T-helper 2 cell treated with Interferon-gamma antibody and Interleukin-4, amounts not matched to agents 100 ng/mL and 5 ng/mL, for 36 hours (primary cell): Measurements from ENCODE around the gene SGCD. TPM values are rescaled to one million over a fixed set of nuclear protein-coding genes. Genes with fewer than 3 reads are reported as not detected.
"Not testable (repeated sequence)": the region's sequence is repeated elsewhere in the genome, so short reads cannot be mapped to it uniquely, and the experiment has no call there.

ENCODE experiments used
- intact Hi-C: fragments of 100-400 bp; cut with micrococcal nuclease; formaldehyde crosslinking; loops from one replicate; pipeline ENCODE4 v1.15.1; 2023
- total RNA-seq: library from RNA; stranded (reverse); gene quantifications from 2 replicates; pipeline ENCODE4 v1.2.3, GENCODE V29; 2022

SGCD gene
- total RNA-seq, 1 donor from 2014 or later: not detected

GRCh38 chr5:156623381-156624040, 296.5 kb downstream of the SGCD start:
- intact Hi-C loops: no loop called here

GRCh38 chr5:156624686-156625085, 297.7 kb downstream of the SGCD start:
- intact Hi-C loops: no loop called here

- intact Hi-C loops: no loop called here
Measured at GRCh38 chr5:156628421-156628820, 301.5 kb downstream of the SGCD start.

- intact Hi-C loops: no loop called here
Measured at GRCh38 chr5:156631005-156631404, 304.0 kb downstream of the SGCD start.

DNA sequence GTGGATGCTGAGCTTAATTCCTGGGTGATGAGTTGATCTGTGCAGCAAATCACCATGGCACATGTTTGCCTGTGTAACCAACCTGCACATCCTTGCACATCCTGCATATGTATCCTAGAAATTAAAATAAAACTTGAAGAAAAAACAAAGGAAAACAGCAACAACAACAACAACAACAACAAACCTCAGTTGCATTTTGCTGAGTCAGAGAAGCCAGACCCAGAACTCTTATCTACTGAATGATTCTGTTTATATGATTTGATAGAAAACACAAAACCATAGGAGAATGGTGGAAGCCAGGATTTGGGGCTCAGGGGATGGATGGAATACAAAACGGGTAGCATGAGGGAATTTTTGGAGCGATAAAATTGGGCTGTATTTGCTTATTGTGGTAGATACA, 307.3 kb downstream of the SGCD start:
- intact Hi-C loops: no loop called here

DNA sequence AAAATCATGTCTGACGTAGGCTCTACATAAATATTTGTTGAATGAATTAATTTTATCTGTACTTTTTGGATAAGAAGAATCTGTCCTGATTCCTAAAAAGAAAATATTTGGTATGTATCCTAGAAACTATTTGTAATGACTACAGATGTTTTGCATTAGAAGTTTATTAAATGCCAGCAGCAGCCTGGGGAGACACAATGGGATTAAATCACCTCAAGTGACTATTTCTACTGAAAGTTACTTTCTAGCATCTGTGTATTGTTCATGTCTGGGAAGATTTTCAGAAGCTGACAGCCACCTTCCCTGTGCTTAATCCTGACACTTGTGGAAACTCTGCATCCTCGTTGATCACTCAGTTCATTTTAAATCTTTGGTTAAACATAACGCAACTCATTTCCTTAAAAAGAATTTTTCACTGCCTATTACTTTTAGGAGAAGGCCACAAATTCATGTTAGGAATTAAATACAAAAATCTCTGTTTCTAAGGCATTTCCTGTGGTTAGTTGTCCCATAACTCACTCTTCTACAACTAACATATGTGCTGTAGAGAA, 313.8 kb downstream of the SGCD start:
- intact Hi-C loops: no loop called here

- intact Hi-C loops: no loop called here
Measured at GRCh38 chr5:156641686-156642085, 314.7 kb downstream of the SGCD start.

DNA sequence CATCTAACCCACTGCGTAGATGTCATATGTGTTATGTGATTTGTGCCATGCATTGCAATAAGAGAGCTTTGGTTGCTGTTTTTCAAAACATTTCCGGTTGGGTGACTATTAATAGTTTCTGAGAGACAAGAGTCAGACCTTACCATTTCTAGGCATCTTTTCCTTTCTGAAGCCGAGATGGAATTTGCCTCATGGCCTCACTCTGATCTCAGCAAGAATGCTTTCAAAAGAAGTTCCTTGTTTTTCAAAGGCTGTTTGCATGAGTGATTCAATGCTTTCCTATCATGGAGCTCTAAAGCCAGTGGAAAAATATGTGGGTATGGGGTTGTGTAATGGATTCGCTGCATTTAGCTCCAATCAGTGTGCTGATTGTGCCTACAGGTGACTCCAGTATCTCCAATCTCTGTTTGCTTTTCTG, 320.1 kb downstream of the SGCD start:
- intact Hi-C loops: no loop called here

GRCh38 chr5:156654444-156654843, 327.5 kb downstream of the SGCD start:
- intact Hi-C loops: no loop called here

- intact Hi-C loops: no loop called here
Measured at GRCh38 chr5:156655732-156656131, 328.8 kb downstream of the SGCD start.

GRCh38 chr5:156664832-156665231, 337.9 kb downstream of the SGCD start:
- intact Hi-C loops: not testable (repeated sequence)

GRCh38 chr5:156666686-156667085, 339.7 kb downstream of the SGCD start:
- intact Hi-C loops: not testable (repeated sequence)

- intact Hi-C loops: no loop called here
Measured at GRCh38 chr5:156667616-156668015, 340.7 kb downstream of the SGCD start.

DNA sequence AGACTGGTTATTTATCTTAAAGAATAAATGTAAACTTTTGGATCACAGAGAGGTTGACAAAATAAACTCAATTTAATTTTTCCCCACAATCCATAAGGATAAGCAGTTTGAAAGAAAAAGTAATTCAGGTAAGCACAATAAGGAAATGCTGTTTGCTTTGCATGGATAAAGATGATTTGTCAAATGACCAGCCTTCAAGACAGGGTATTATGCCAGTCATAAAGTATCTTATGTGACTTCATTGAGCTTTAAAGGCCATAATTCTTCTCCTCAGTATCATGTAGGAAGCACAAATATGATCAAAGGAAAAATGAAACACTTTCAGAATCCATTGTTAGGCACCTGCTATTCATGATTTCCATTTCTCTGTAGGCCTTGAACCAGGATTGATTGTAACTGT, 342.5 kb downstream of the SGCD start:
- intact Hi-C loops: no loop called here

DNA sequence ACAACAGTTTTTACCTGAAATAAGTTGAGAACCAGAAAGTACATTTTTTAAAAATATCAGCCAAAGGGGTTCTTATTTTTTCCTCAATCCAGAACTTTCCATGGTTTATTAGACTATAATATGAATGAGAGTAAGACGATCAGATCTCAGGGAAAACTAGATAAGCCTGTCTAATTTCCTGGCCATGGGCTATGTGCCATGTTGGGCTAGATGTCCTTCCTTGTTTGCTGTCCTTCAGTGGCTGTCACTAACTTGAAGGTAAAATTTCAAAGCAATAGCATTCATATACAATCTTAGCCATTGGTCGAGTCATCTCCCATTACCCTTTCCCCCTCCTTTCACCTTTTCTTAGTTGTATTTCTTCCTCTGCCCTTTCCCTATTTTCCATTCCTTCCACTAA, 343.7 kb downstream of the SGCD start:
- intact Hi-C loops: no loop called here

GRCh38 chr5:156675395-156675794, 348.4 kb downstream of the SGCD start:
- intact Hi-C loops: no loop called here

- intact Hi-C loops: no loop called here
Measured at GRCh38 chr5:156677963-156678362, 351.0 kb downstream of the SGCD start.

- intact Hi-C loops: no loop called here
Measured at GRCh38 chr5:156678484-156678883, 351.5 kb downstream of the SGCD start.

GRCh38 chr5:156680831-156681230, 353.9 kb downstream of the SGCD start:
- intact Hi-C loops: no loop called here

DNA sequence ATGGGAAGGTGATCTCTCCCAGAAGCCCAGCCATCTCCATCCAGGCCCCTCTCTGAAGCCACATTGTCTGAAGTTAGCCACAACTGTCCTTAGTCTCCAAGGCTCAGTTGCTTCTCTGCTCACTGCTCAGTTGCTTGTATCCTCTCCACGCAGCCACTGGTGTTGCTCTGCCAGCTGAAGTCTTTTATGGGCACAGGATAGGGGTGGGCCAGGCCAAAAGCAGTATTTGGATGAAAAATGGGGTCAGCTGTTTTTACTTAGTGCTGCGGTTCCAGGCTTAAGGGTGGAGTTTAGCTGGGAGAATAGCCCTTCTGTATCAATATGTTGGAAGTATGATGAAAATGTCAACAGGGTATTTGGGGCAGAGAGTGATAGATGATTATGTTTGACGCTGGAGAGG, 354.3 kb downstream of the SGCD start:
- intact Hi-C loops: no loop called here

- intact Hi-C loops: no loop called here
Measured at GRCh38 chr5:156682971-156683370, 356.0 kb downstream of the SGCD start.

DNA sequence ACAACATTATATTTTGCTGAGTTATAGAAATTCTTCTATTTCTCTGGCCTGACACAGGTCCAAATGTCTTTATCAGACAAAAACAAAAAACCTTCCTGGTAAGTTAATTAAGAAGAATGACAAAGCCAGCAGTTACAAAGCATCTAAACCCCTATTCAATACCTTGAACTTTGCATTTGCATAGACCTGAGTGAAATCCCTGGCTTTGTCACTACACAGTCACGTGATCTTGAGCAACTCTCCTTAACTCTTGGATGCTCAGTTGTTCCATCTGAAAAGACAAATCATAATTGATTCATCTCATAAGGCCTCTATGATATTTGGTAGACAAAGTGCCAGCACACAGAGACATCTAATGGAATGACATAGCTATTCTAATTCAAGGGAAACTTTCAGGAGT, 356.5 kb downstream of the SGCD start:
- intact Hi-C loops: no loop called here

GRCh38 chr5:156684216-156684615, 357.3 kb downstream of the SGCD start:
- intact Hi-C loops: no loop called here
